Keratinocyte (primary cell): Measurements from ENCODE around the gene RHBDD3.

Source experiments
- EZH2 ChIP-seq: IDR thresholded peaks from one replicate; pipeline ENCODE4 v1.6.1; 2012; ENCODE audit warnings: inconsistent platforms, mild to moderate bottlenecking, low read length, moderate library complexity
- TF ChIP-seq, protein P1 (sequence below), 3 experiments: IDR thresholded peaks in 1 of 3; conservative IDR thresholded peaks in 1 of 3; optimal IDR thresholded peaks in 1 of 3; 2 replicates in 2 of 3; 3 replicates in 1 of 3; pipeline versions ENCODE3 to v1.5.1; 2011; ENCODE audit warnings: low read length in 3 of 3, mild to moderate bottlenecking in 3 of 3, moderate library complexity in 2 of 3, control low read depth in 1 of 3, inconsistent platforms in 1 of 3; ENCODE audit not compliant: insufficient read depth in 2 of 3; ENCODE audit errors: extremely low read depth in 1 of 3

DNA sequence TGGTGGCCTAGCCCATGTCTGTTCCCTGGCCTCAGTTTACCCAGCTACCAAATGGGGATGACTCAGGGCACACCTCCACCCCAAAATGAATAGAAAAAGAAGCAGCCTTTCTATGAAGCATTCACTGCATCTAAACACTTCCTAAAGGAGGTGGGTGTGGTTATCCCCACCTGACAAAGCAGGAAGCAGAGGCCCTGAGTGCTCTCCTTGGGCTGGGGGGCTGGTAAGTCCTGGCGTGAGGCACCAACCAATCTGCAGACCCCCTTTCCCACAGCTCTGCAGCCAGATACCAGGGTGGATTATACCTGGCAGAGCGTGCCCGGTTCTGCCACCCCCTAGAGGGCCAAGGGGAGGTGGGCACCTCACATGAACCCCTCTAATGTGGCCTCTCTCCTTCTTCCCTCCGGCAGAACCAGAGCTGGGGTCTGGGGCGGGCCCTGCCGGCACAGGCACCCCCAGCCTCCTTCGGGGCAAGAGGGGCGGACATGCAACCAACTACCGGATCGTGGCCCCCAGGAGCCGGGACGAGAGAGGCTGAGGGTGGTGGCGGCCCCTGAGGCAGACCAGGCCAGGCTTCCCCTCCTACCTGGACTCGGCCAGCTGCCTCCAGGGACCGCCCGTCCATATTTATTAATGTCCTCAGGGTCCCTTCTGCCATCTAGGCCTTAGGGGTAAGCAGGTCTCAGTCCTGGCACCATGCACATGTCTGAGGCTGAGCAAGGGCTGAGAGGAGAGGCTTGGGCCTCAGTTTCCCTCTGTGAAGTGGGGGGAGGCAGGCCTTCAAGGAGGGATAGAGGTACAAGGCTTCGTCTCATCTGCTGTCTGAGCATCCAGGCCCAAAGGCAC is 9.2 kb downstream of the RHBDD3 start:
- TF ChIP-seq, protein P1, sequence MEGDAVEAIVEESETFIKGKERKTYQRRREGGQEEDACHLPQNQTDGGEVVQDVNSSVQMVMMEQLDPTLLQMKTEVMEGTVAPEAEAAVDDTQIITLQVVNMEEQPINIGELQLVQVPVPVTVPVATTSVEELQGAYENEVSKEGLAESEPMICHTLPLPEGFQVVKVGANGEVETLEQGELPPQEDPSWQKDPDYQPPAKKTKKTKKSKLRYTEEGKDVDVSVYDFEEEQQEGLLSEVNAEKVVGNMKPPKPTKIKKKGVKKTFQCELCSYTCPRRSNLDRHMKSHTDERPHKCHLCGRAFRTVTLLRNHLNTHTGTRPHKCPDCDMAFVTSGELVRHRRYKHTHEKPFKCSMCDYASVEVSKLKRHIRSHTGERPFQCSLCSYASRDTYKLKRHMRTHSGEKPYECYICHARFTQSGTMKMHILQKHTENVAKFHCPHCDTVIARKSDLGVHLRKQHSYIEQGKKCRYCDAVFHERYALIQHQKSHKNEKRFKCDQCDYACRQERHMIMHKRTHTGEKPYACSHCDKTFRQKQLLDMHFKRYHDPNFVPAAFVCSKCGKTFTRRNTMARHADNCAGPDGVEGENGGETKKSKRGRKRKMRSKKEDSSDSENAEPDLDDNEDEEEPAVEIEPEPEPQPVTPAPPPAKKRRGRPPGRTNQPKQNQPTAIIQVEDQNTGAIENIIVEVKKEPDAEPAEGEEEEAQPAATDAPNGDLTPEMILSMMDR (optimal IDR thresholded peaks at IDR 0.05 in 1 of 3, IDR thresholded peaks at IDR 0.05 in 1 of 3, conservative IDR thresholded peaks at IDR 0.05 in 1 of 3; ENCODE audit: extremely low read depth in 1 of 3, insufficient read depth in 2 of 3, low read length in 3 of 3) = no peak
- TF ChIP-seq EZH2 = no peak
